MG63 (cell line): ENCODE results near the gene SIGLEC12. TPM values are rescaled to one million over a fixed set of nuclear protein-coding genes. Genes with fewer than 3 reads are reported as not detected.
"Not testable (repeated sequence)": the region's sequence is repeated elsewhere in the genome, so short reads cannot be mapped to it uniquely, and the experiment has no call there.

Source experiments
- DNase-seq: peaks from one replicate; pipeline ENCODE4 v3.0.0-alpha.2; 2020
- H3K27me3 ChIP-seq: fragments of 250-450 bp; sonication (Bioruptor Pico); 2 replicates; pipeline ENCODE4 v1.5.1; 2020; ENCODE audit warnings: mild to moderate bottlenecking, moderate library complexity
- H3K36me3 ChIP-seq: fragments of 250-450 bp; sonication (Bioruptor Pico); 2 replicates; pipeline ENCODE4 v1.5.1; 2020; ENCODE audit warnings: mild to moderate bottlenecking, moderate library complexity
- H3K4me3 ChIP-seq: fragments of 250-450 bp; sonication (Bioruptor Pico); 2 replicates; pipeline ENCODE4 v1.5.1; 2020; ENCODE audit warnings: mild to moderate bottlenecking, moderate library complexity
- H3K9me3 ChIP-seq: fragments of 250-450 bp; sonication (Bioruptor Pico); 2 replicates; pipeline ENCODE4 v1.5.1; 2020; ENCODE audit warnings: mild to moderate bottlenecking, moderate library complexity
- total RNA-seq: library from RNA; depleted of rRNA; stranded (reverse); fragments of >200 nt; shearing (Covaris generic); gene quantifications from 2 replicates; pipeline ENCODE4 v1.2.3, GENCODE V29; 2014; ENCODE audit warnings: low replicate concordance

The SIGLEC12 gene
- total RNA-seq, 1 experiment from 2014 or later = not detected

- no peak for DNase-seq
These were observed 29.0 kb downstream of the SIGLEC12 start for GRCh38 chr19:51472607-51473006.

GRCh38 chr19:51471527-51471926 is 30.1 kb downstream of the SIGLEC12 start:
- H3K27me3 ChIP-seq = peaks cover 7% of the 10 kb centered on the region; the same call in 1 of the 2 replicates
- no peak overlapping the region for H3K4me3 ChIP-seq
- H3K9me3 ChIP-seq = no peaks in the 10 kb centered on the region
- no peaks in the 10 kb centered on the region for H3K36me3 ChIP-seq
- DNase-seq = no peak

More at GRCh38 chr19:51472607-51473006, 29.0 kb downstream of the SIGLEC12 start:
- H3K9me3 ChIP-seq = no peaks in the 10 kb centered on the region
- no peaks in the 10 kb centered on the region for H3K36me3 ChIP-seq
- H3K27me3 ChIP-seq = peaks cover 6% of the 10 kb centered on the region; the same call in 1 of the 2 replicates
- H3K4me3 ChIP-seq = no peak overlapping the region

- DNase-seq = no peak
These were observed 30.6 kb downstream of the SIGLEC12 start for GRCh38 chr19:51470966-51471365.

GRCh38 chr19:51469629-51470028 is 32.0 kb downstream of the SIGLEC12 start:
- no peak for DNase-seq
- no peaks in the 10 kb centered on the region for H3K36me3 ChIP-seq
- H3K27me3 ChIP-seq = peaks cover 20% of the 10 kb centered on the region

More at GRCh38 chr19:51470966-51471365, 30.6 kb downstream of the SIGLEC12 start:
- no peak overlapping the region for H3K4me3 ChIP-seq
- H3K9me3 ChIP-seq = no peaks in the 10 kb centered on the region
- H3K27me3 ChIP-seq = peaks cover 11% of the 10 kb centered on the region; the same call in 1 of the 2 replicates
- H3K36me3 ChIP-seq = no peaks in the 10 kb centered on the region

GRCh38 chr19:51469162-51469561 is 32.4 kb downstream of the SIGLEC12 start:
- no peaks in the 10 kb centered on the region for H3K36me3 ChIP-seq
- no peak for DNase-seq
- peaks cover 18% of the 10 kb centered on the region for H3K27me3 ChIP-seq
- H3K4me3 ChIP-seq = no peak overlapping the region
- H3K9me3 ChIP-seq = no peaks in the 10 kb centered on the region

More at GRCh38 chr19:51469629-51470028, 32.0 kb downstream of the SIGLEC12 start:
- Histone ChIP-seq H3K4me3 (no peak overlapping the region), H3K9me3 (no peaks in the 10 kb centered on the region)

- H3K9me3 ChIP-seq = no peaks in the 10 kb centered on the region
- no peak for DNase-seq
- H3K36me3 ChIP-seq = no peaks in the 10 kb centered on the region
- H3K27me3 ChIP-seq = peaks cover 18% of the 10 kb centered on the region
- no peak overlapping the region for H3K4me3 ChIP-seq
These were observed 33.1 kb downstream of the SIGLEC12 start for GRCh38 chr19:51468545-51468920.

GRCh38 chr19:51467864-51468544 is 33.6 kb downstream of the SIGLEC12 start:
- Histone ChIP-seq H3K27me3 (peaks cover 20% of the 10 kb centered on the region), H3K4me3 (no peak overlapping the region), H3K9me3 (no peaks in the 10 kb centered on the region), H3K36me3 (no peaks in the 10 kb centered on the region)
- no peak for DNase-seq

GRCh38 chr19:51466723-51467122 is 34.9 kb downstream of the SIGLEC12 start:
- peaks cover 17% of the 10 kb centered on the region for H3K27me3 ChIP-seq
- no peak for DNase-seq
- no peaks in the 10 kb centered on the region for H3K9me3 ChIP-seq
- no peaks in the 10 kb centered on the region for H3K36me3 ChIP-seq
- H3K4me3 ChIP-seq = no peak overlapping the region

GRCh38 chr19:51463976-51464581 is 37.5 kb downstream of the SIGLEC12 start:
- peaks cover 17% of the 10 kb centered on the region for H3K27me3 ChIP-seq
- H3K4me3 ChIP-seq, H3K9me3 ChIP-seq, DNase-seq, H3K36me3 ChIP-seq: not testable (repeated sequence)

GRCh38 chr19:51462681-51463080 is 38.9 kb downstream of the SIGLEC12 start:
- DNase-seq = no peak
- Histone ChIP-seq H3K9me3 (no peaks in the 10 kb centered on the region), H3K4me3 (no peak overlapping the region), H3K27me3 (peaks cover 25% of the 10 kb centered on the region), H3K36me3 (no peaks in the 10 kb centered on the region)

GRCh38 chr19:51462276-51462675 is 39.3 kb downstream of the SIGLEC12 start:
- H3K36me3 ChIP-seq = no peaks in the 10 kb centered on the region
- peaks cover 25% of the 10 kb centered on the region for H3K27me3 ChIP-seq
- no peaks in the 10 kb centered on the region for H3K9me3 ChIP-seq
- no peak overlapping the region for H3K4me3 ChIP-seq
- DNase-seq = no peak

- DNase-seq = no peak
- H3K4me3 ChIP-seq = no peak overlapping the region
- H3K9me3 ChIP-seq = no peaks in the 10 kb centered on the region
- H3K36me3 ChIP-seq = no peaks in the 10 kb centered on the region
- peaks cover 25% of the 10 kb centered on the region for H3K27me3 ChIP-seq
These were observed 39.9 kb downstream of the SIGLEC12 start for GRCh38 chr19:51461723-51462161.

- no peaks in the 10 kb centered on the region for H3K36me3 ChIP-seq
- DNase-seq = no peak
- H3K27me3 ChIP-seq = peaks cover 16% of the 10 kb centered on the region
- no peak overlapping the region for H3K4me3 ChIP-seq
- no peaks in the 10 kb centered on the region for H3K9me3 ChIP-seq
These were observed 41.2 kb downstream of the SIGLEC12 start for GRCh38 chr19:51460164-51460992.

- Histone ChIP-seq H3K36me3 (no peaks in the 10 kb centered on the region), H3K9me3 (no peaks in the 10 kb centered on the region), H3K27me3 (peaks cover 10% of the 10 kb centered on the region; the same call in 1 of the 2 replicates), H3K4me3 (no peak overlapping the region)
- no peak for DNase-seq
These were observed 42.6 kb downstream of the SIGLEC12 start for GRCh38 chr19:51458899-51459505.

- H3K9me3 ChIP-seq = no peaks in the 10 kb centered on the region
- H3K27me3 ChIP-seq = peaks cover 10% of the 10 kb centered on the region; the same call in 1 of the 2 replicates
- H3K36me3 ChIP-seq = no peaks in the 10 kb centered on the region
- no peak for DNase-seq
- H3K4me3 ChIP-seq = no peak within 1 kb of the TSS
These were observed 43.5 kb downstream of the SIGLEC12 start, which contains the start of gene SIGLEC8 for GRCh38 chr19:51458051-51458645. SIGLEC8 (minus strand) TSS chr19:51458454; CDS start chr19:51458387, 67 bp downstream.

- Histone ChIP-seq H3K36me3 (no peaks in the 10 kb centered on the region), H3K9me3 (no peaks in the 10 kb centered on the region), H3K27me3 (peaks cover 8% of the 10 kb centered on the region; the same call in 1 of the 2 replicates), H3K4me3 (no peak overlapping the region)
- DNase-seq = no peak
These were observed 44.1 kb downstream of the SIGLEC12 start for GRCh38 chr19:51457351-51458013.
